ENCODE results near the gene STX12.
"Not testable (repeated sequence)": the region's sequence is repeated elsewhere in the genome, so short reads cannot be mapped to it uniquely, and the experiment has no call there.

The STX12 gene

GRCh38 chr1:27829339-27829960, 56.4 kb downstream of the STX12 start:
- not testable (repeated sequence) for H3K27me3 Mint-ChIP-seq, H3K27ac Mint-ChIP-seq, H3K9me3 Mint-ChIP-seq, DNase-seq
- H3K4me1 Mint-ChIP-seq: peaks cover 32% of the 10 kb centered on the region
- CTCF ChIA-PET: interaction anchor here (0.6 kb wide), 1 partner anchor 978 kb away, joined by 3 read pairs; no protein-coding TSS in a partner anchor
- peaks cover 17% of the 10 kb centered on the region for H3K36me3 Mint-ChIP-seq
- H3K4me3 Mint-ChIP-seq: peak overlapping the region; percentile 93

GRCh38 chr1:27830621-27831440, 57.8 kb downstream of the STX12 start, which contains the start of gene PPP1R8:
PPP1R8 (plus strand) TSS chr1:27830782; CDS start chr1:27830836, 54 bp downstream.
- CTCF ChIA-PET: interaction anchor here (0.6 kb wide), 2 partner anchors 8 to 194 kb away, joined by 3 read pairs; no protein-coding TSS in a partner anchor
- H3K27ac Mint-ChIP-seq: peak within 1 kb of the TSS; percentile 89
- peaks cover 37% of the 10 kb centered on the region for H3K4me1 Mint-ChIP-seq
- peaks cover 21% of the 10 kb centered on the region for H3K36me3 Mint-ChIP-seq
- H3K9me3 Mint-ChIP-seq: no peaks in the 10 kb centered on the region
- H3K4me3 Mint-ChIP-seq: peak within 1 kb of the TSS; percentile 93
- DNase-seq: peak; percentile 91
- no peaks in the 10 kb centered on the region for H3K27me3 Mint-ChIP-seq

- H3K4me3 Mint-ChIP-seq: peak overlapping the region; percentile 93
- DNase-seq: no peak
- H3K27ac Mint-ChIP-seq: peak overlapping the region; percentile 89
- H3K36me3 Mint-ChIP-seq: peaks cover 23% of the 10 kb centered on the region
- H3K27me3 Mint-ChIP-seq: no peaks in the 10 kb centered on the region
- no peaks in the 10 kb centered on the region for H3K9me3 Mint-ChIP-seq
- CTCF ChIA-PET: interaction anchor here (0.6 kb wide), 1 partner anchor 193 kb away, joined by 3 read pairs; no protein-coding TSS in a partner anchor
- H3K4me1 Mint-ChIP-seq: peaks cover 37% of the 10 kb centered on the region
Observed at GRCh38 chr1:27831568-27832410, 58.8 kb downstream of the STX12 start.

GRCh38 chr1:27832762-27833161, 59.7 kb downstream of the STX12 start:
- H3K4me1 Mint-ChIP-seq: peaks cover 37% of the 10 kb centered on the region
- no peaks in the 10 kb centered on the region for H3K9me3 Mint-ChIP-seq
- H3K4me3 Mint-ChIP-seq: peak overlapping the region; percentile 93
- no peak for DNase-seq
- CTCF ChIA-PET: no interaction called here
- H3K27ac Mint-ChIP-seq: no peak overlapping the region
- H3K36me3 Mint-ChIP-seq: peaks cover 28% of the 10 kb centered on the region
- H3K27me3 Mint-ChIP-seq: no peaks in the 10 kb centered on the region

- Mint-ChIP-seq H3K4me3 (no peak overlapping the region), H3K36me3 (peaks cover 28% of the 10 kb centered on the region), H3K27me3 (no peaks in the 10 kb centered on the region), H3K27ac (no peak overlapping the region), H3K4me1 (peaks cover 37% of the 10 kb centered on the region), H3K9me3 (no peaks in the 10 kb centered on the region)
- CTCF ChIA-PET: interaction anchor here (0.8 to 1.0 kb wide), 2 partner anchors 126 to 164 kb away, joined by 3 read pairs; no protein-coding TSS in a partner anchor
- no peak for DNase-seq
Observed at GRCh38 chr1:27833470-27833869, 60.5 kb downstream of the STX12 start.

- CTCF ChIA-PET: no interaction called here
- Mint-ChIP-seq H3K4me1 (peaks cover 34% of the 10 kb centered on the region), H3K9me3 (no peaks in the 10 kb centered on the region), H3K4me3 (no peak overlapping the region), H3K36me3 (peaks cover 32% of the 10 kb centered on the region), H3K27me3 (no peaks in the 10 kb centered on the region), H3K27ac (no peak overlapping the region)
- DNase-seq: no peak
Observed at GRCh38 chr1:27835046-27835445, 62.0 kb downstream of the STX12 start.

GRCh38 chr1:27835501-27835900, 62.5 kb downstream of the STX12 start:
- Mint-ChIP-seq H3K27ac (no peak overlapping the region), H3K36me3 (peaks cover 36% of the 10 kb centered on the region), H3K4me3 (no peak overlapping the region), H3K4me1 (peaks cover 31% of the 10 kb centered on the region), H3K9me3 (no peaks in the 10 kb centered on the region), H3K27me3 (no peaks in the 10 kb centered on the region)
- no peak for DNase-seq
- CTCF ChIA-PET: no interaction called here

- Mint-ChIP-seq H3K4me1 (no peaks in the 10 kb centered on the region), H3K27me3 (no peaks in the 10 kb centered on the region), H3K9me3 (no peaks in the 10 kb centered on the region), H3K36me3 (peaks cover 48% of the 10 kb centered on the region), H3K27ac (no peak overlapping the region), H3K4me3 (no peak overlapping the region)
- DNase-seq: no peak
- CTCF ChIA-PET: interaction anchor here (1.7 kb wide), 1 partner anchor 150 kb away, joined by 4 read pairs; no protein-coding TSS in a partner anchor
Observed at GRCh38 chr1:27849951-27850350, 76.9 kb downstream of the STX12 start.

- H3K4me1 Mint-ChIP-seq: peaks cover 11% of the 10 kb centered on the region
- H3K4me3 Mint-ChIP-seq: no peak overlapping the region
- peaks cover 17% of the 10 kb centered on the region for H3K36me3 Mint-ChIP-seq
- DNase-seq: no peak
- no peak overlapping the region for H3K27ac Mint-ChIP-seq
- H3K9me3 Mint-ChIP-seq: no peaks in the 10 kb centered on the region
- no peaks in the 10 kb centered on the region for H3K27me3 Mint-ChIP-seq
- CTCF ChIA-PET: no interaction called here
Observed at GRCh38 chr1:27855085-27855484, 82.1 kb downstream of the STX12 start.

- no peak for DNase-seq
- Mint-ChIP-seq H3K36me3 (peaks cover 2% of the 10 kb centered on the region), H3K4me1 (peaks cover 11% of the 10 kb centered on the region), H3K4me3 (no peak overlapping the region), H3K27me3 (no peaks in the 10 kb centered on the region), H3K9me3 (no peaks in the 10 kb centered on the region), H3K27ac (no peak overlapping the region)
- CTCF ChIA-PET: interaction anchor here (0.8 to 2.3 kb wide), 10 partner anchors 8 to 352 kb away, joined by 3 to 23 read pairs (median 4); partner anchors contain the start of gene XKR8
Observed at GRCh38 chr1:27856561-27857343, 83.7 kb downstream of the STX12 start.

GRCh38 chr1:27857552-27857951, 84.5 kb downstream of the STX12 start:
- DNase-seq, H3K4me3 Mint-ChIP-seq, H3K27ac Mint-ChIP-seq, H3K27me3 Mint-ChIP-seq, H3K36me3 Mint-ChIP-seq, H3K9me3 Mint-ChIP-seq: not testable (repeated sequence)
- CTCF ChIA-PET: interaction anchor here (0.6 to 2.3 kb wide), 16 partner anchors 9 to 352 kb away, joined by 3 to 23 read pairs (median 4); partner anchors contain the start of gene EYA3
- H3K4me1 Mint-ChIP-seq: peaks cover 11% of the 10 kb centered on the region

GRCh38 chr1:27858072-27858948, 85.3 kb downstream of the STX12 start:
- H3K4me1 Mint-ChIP-seq: peaks cover 17% of the 10 kb centered on the region
- no peaks in the 10 kb centered on the region for H3K36me3 Mint-ChIP-seq
- no peaks in the 10 kb centered on the region for H3K9me3 Mint-ChIP-seq
- CTCF ChIA-PET: interaction anchor here (0.6 to 2.3 kb wide), 17 partner anchors 10 to 351 kb away, joined by 3 to 23 read pairs (median 4); partner anchors contain the start of gene EYA3
- H3K4me3 Mint-ChIP-seq: no peak overlapping the region
- H3K27me3 Mint-ChIP-seq: peaks cover 4% of the 10 kb centered on the region
- DNase-seq: peak; percentile 90
- peak overlapping the region; percentile 82 for H3K27ac Mint-ChIP-seq
